PFSK-1 (cell line): ENCODE results near the gene TBC1D24.

Experiments used
- FOXP2 ChIP-seq: optimal IDR thresholded peaks from 2 replicates; pipeline ENCODE3; 2011; ENCODE audit warnings: borderline replicate concordance, control low read depth, inconsistent platforms; ENCODE audit not compliant: insufficient read depth; ENCODE audit errors: extremely low read length, extremely low read depth
- POLR2AphosphoS5 ChIP-seq: IDR thresholded peaks from 2 replicates; pipeline ENCODE4 v1.6.1; 2012; ENCODE audit warnings: low read depth, mild to moderate bottlenecking, control low read depth, low read length, moderate library complexity
- REST ChIP-seq, 2 experiments: IDR thresholded peaks; 2 replicates each; pipeline versions ENCODE4 v1.6.1 to v1.8.0; 2011 to 2012; ENCODE audit warnings: low read depth in 2 of 2, low read length in 2 of 2, control low read depth in 1 of 2, inconsistent platforms in 1 of 2, mild to moderate bottlenecking in 1 of 2, moderate library complexity in 1 of 2; ENCODE audit not compliant: insufficient read depth in 1 of 2
- SIN3A ChIP-seq: IDR thresholded peaks from 2 replicates; pipeline ENCODE4 v1.6.1; 2012; ENCODE audit warnings: mild to moderate bottlenecking, low read length, moderate library complexity, borderline replicate concordance; ENCODE audit not compliant: insufficient read depth
- TAF1 ChIP-seq: IDR thresholded peaks from 2 replicates; pipeline ENCODE4 v1.6.1; 2012; ENCODE audit warnings: low read length, control low read depth, borderline replicate concordance; ENCODE audit not compliant: insufficient read depth

TBC1D24 gene

GRCh38 chr16:2469399-2470233, 5.3 kb upstream of the TBC1D24 start:
- TF ChIP-seq POLR2AphosphoS5, result no peak
- TF ChIP-seq TAF1, result no peak
- TF ChIP-seq FOXP2, result no peak
- no peak for TF ChIP-seq SIN3A
- TF ChIP-seq REST (IDR thresholded peaks at IDR 0.05; ENCODE audit: insufficient read depth in 1 of 2, low read depth in 2 of 2, low read length in 2 of 2), result no peak

GRCh38 chr16:2470234-2470601, 4.7 kb upstream of the TBC1D24 start:
- TF ChIP-seq POLR2AphosphoS5, result no peak
- TF ChIP-seq REST (IDR thresholded peaks at IDR 0.05; ENCODE audit: insufficient read depth in 1 of 2, low read depth in 2 of 2, low read length in 2 of 2), result no peak
- TF ChIP-seq SIN3A, result no peak
- TF ChIP-seq TAF1, result no peak
- no peak for TF ChIP-seq FOXP2

- no peak for TF ChIP-seq TAF1
- TF ChIP-seq POLR2AphosphoS5, result no peak
- no peak for TF ChIP-seq SIN3A
- no peak for TF ChIP-seq FOXP2
- TF ChIP-seq REST (IDR thresholded peaks at IDR 0.05; ENCODE audit: insufficient read depth in 1 of 2, low read depth in 2 of 2, low read length in 2 of 2), result no peak
Observed at GRCh38 chr16:2470603-2471015, 4.3 kb upstream of the TBC1D24 start.

GRCh38 chr16:2471016-2471652, 3.8 kb upstream of the TBC1D24 start, which contains the start of gene NTN3:
TSS of gene NTN3 (plus strand) at chr16:2471297. CDS start at chr16:2471702, 405 bp downstream.
- TF ChIP-seq REST (IDR thresholded peaks at IDR 0.05; ENCODE audit: insufficient read depth in 1 of 2, low read depth in 2 of 2, low read length in 2 of 2) (no peak), POLR2AphosphoS5 (no peak), SIN3A (no peak), TAF1 (no peak), FOXP2 (no peak)
